ENCODE measurements around the gene DNAJA3. TPM values are rescaled to one million over a fixed set of nuclear protein-coding genes. Genes with fewer than 3 reads are reported as not detected.

Gene DNAJA3
- total RNA-seq, 1 donor from 2014 or later = 36.4 TPM

DNA sequence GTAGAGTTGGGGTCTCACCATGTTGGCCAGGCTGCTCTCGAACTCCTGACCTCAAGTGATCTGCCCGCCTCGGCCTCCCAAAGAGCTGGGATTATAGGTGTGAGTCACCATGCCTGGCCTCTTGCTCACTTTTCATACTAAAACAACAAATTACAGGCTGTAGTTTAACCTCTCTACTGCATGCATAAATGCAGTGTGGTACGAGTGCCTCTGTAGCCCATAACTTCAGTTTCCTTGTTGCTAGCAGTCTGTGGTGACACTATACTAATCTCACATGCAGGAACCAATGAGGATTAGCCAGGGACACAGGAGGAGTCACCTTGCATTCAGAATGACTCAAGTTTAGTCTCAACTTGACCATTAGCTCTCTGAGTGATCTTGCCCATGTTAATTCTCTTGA lies 70.6 kb downstream of the DNAJA3 start:
- no peaks in the 10 kb centered on the region for H3K27me3 ChIP-seq (ENCODE audit: insufficient read depth, low read length)
- peaks cover 54% of the 10 kb centered on the region for H3K79me2 ChIP-seq (ENCODE audit: insufficient read depth, low read length)
- peak; percentile 54 for DNase-seq (ENCODE audit: low read depth)
- H3K4me1 Mint-ChIP-seq (ENCODE audit: low read depth, unreplicated experiment) = peaks cover 45% of the 10 kb centered on the region
- H3K27ac Mint-ChIP-seq (ENCODE audit: unreplicated experiment) = peak overlapping the region; percentile 85
- H3K9ac ChIP-seq (ENCODE audit: low read length) = no peak overlapping the region
- H3K9me3 Mint-ChIP-seq (ENCODE audit: unreplicated experiment) = no peaks in the 10 kb centered on the region
- peak overlapping the region; percentile 73 for H3K27ac ChIP-seq (ENCODE audit: low read depth, low read length)
- no peak overlapping the region for H3K4me3 Mint-ChIP-seq (ENCODE audit: unreplicated experiment)
- TF ChIP-seq CTCF (IDR thresholded peaks at IDR 0.05; ENCODE audit: insufficient read depth, low read depth, low read length) = no peak
- TF ChIP-seq EZH2 (IDR thresholded peaks at IDR 0.05; ENCODE audit: insufficient read depth, low read length) = no peak
- peaks cover 34% of the 10 kb centered on the region for H4K20me1 ChIP-seq (ENCODE audit: insufficient read depth, low read length)
- H3K4me2 ChIP-seq (ENCODE audit: low read length) = no peak overlapping the region
- peaks cover 9% of the 10 kb centered on the region for H3K36me3 Mint-ChIP-seq (ENCODE audit: low read depth, unreplicated experiment)
- H2AFZ ChIP-seq (ENCODE audit: low read depth, low read length) = no peak overlapping the region
- H3K4me3 ChIP-seq (ENCODE audit: insufficient read depth, low read depth, low read length) = no peak overlapping the region
- no peak for FAIRE-seq
- H3K36me3 ChIP-seq (ENCODE audit: insufficient read depth, low read length) = peaks cover 9% of the 10 kb centered on the region
- no peaks in the 10 kb centered on the region for H3K9me3 ChIP-seq (ENCODE audit: insufficient read depth, low read depth, low read length)
- H3K27me3 Mint-ChIP-seq (ENCODE audit: low read depth, unreplicated experiment) = no peaks in the 10 kb centered on the region
- H3K4me1 ChIP-seq (ENCODE audit: insufficient read depth, low read length) = peaks cover 39% of the 10 kb centered on the region

DNA sequence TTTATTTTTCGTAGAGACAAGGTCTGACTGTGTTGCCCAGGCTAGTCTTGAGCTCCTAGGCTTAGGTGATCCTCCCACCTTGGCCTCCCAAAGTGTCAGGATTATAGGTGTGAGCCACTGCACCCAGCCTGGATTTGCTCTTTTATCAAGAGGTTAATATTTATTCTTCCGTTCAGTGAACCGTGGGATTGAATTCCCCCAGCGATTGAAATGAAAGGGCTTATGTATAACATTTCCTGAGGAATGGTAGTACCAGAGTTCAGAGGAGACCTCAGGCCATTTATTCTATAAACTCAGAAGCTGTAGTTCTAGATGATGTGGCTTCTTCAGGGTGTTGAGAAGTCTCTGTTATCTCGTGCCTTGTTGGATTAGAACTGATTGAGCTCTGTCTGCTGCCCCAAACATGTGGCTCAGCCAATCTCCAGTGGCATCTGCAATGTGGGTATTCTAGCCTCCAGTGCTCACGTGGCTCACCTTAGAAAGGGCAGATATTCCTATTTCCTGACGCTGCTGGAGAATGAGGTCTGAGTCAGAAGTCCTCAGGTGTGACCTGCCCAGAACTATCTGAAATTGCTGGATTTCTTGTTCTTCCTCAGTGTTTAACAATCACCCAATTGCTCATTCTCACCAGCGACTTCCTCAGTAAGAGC lies 73.0 kb downstream of the DNAJA3 start:
- Histone ChIP-seq H3K9me3 (ENCODE audit: insufficient read depth, low read depth, low read length) (no peaks in the 10 kb centered on the region), H3K27me3 (ENCODE audit: insufficient read depth, low read length) (no peaks in the 10 kb centered on the region), H3K4me3 (ENCODE audit: insufficient read depth, low read depth, low read length) (no peak overlapping the region), H3K9ac (ENCODE audit: low read length) (no peak overlapping the region), H3K79me2 (ENCODE audit: insufficient read depth, low read length) (peaks cover 55% of the 10 kb centered on the region), H3K36me3 (ENCODE audit: insufficient read depth, low read length) (peaks cover 9% of the 10 kb centered on the region), H3K4me1 (ENCODE audit: insufficient read depth, low read length) (peaks cover 44% of the 10 kb centered on the region), H4K20me1 (ENCODE audit: insufficient read depth, low read length) (peaks cover 46% of the 10 kb centered on the region), H3K4me2 (ENCODE audit: low read length) (no peak overlapping the region), H2AFZ (ENCODE audit: low read depth, low read length) (no peak overlapping the region), H3K27ac (ENCODE audit: low read depth, low read length) (no peak overlapping the region)
- TF ChIP-seq CTCF (IDR thresholded peaks at IDR 0.05; ENCODE audit: insufficient read depth, low read depth, low read length) (no peak), EZH2 (IDR thresholded peaks at IDR 0.05; ENCODE audit: insufficient read depth, low read length) (no peak)
- FAIRE-seq = no peak
- no peak overlapping the region for H3K27ac Mint-ChIP-seq (ENCODE audit: unreplicated experiment)
- H3K4me3 Mint-ChIP-seq (ENCODE audit: unreplicated experiment) = no peak overlapping the region
- DNase-seq (ENCODE audit: low read depth) = no peak
- no peaks in the 10 kb centered on the region for H3K27me3 Mint-ChIP-seq (ENCODE audit: low read depth, unreplicated experiment)
- H3K9me3 Mint-ChIP-seq (ENCODE audit: unreplicated experiment) = no peaks in the 10 kb centered on the region
- H3K4me1 Mint-ChIP-seq (ENCODE audit: low read depth, unreplicated experiment) = peaks cover 47% of the 10 kb centered on the region
- H3K36me3 Mint-ChIP-seq (ENCODE audit: low read depth, unreplicated experiment) = peaks cover 4% of the 10 kb centered on the region

GRCh38 chr16:4499196-4499555 lies 73.5 kb downstream of the DNAJA3 start:
- Histone ChIP-seq H3K9ac (ENCODE audit: low read length) (no peak overlapping the region), H3K27ac (ENCODE audit: low read depth, low read length) (no peak overlapping the region), H3K36me3 (ENCODE audit: insufficient read depth, low read length) (peaks cover 9% of the 10 kb centered on the region), H2AFZ (ENCODE audit: low read depth, low read length) (no peak overlapping the region), H4K20me1 (ENCODE audit: insufficient read depth, low read length) (peaks cover 51% of the 10 kb centered on the region), H3K27me3 (ENCODE audit: insufficient read depth, low read length) (no peaks in the 10 kb centered on the region), H3K9me3 (ENCODE audit: insufficient read depth, low read depth, low read length) (no peaks in the 10 kb centered on the region), H3K4me2 (ENCODE audit: low read length) (no peak overlapping the region), H3K4me3 (ENCODE audit: insufficient read depth, low read depth, low read length) (no peak overlapping the region), H3K4me1 (ENCODE audit: insufficient read depth, low read length) (peaks cover 44% of the 10 kb centered on the region), H3K79me2 (ENCODE audit: insufficient read depth, low read length) (peaks cover 58% of the 10 kb centered on the region)
- TF ChIP-seq EZH2 (IDR thresholded peaks at IDR 0.05; ENCODE audit: insufficient read depth, low read length) (no peak), CTCF (IDR thresholded peaks at IDR 0.05; ENCODE audit: insufficient read depth, low read depth, low read length) (no peak)
- FAIRE-seq (no peak), DNase-seq (ENCODE audit: low read depth) (no peak)
- H3K36me3 Mint-ChIP-seq (ENCODE audit: low read depth, unreplicated experiment) = peaks cover 4% of the 10 kb centered on the region
- peak overlapping the region; percentile 16 for H3K27ac Mint-ChIP-seq (ENCODE audit: unreplicated experiment)
- H3K9me3 Mint-ChIP-seq (ENCODE audit: unreplicated experiment) = no peaks in the 10 kb centered on the region
- H3K27me3 Mint-ChIP-seq (ENCODE audit: low read depth, unreplicated experiment) = no peaks in the 10 kb centered on the region
- peaks cover 50% of the 10 kb centered on the region for H3K4me1 Mint-ChIP-seq (ENCODE audit: low read depth, unreplicated experiment)
- no peak overlapping the region for H3K4me3 Mint-ChIP-seq (ENCODE audit: unreplicated experiment)
